Measurements from ENCODE around the gene IFNK. TPM values are rescaled to one million over a fixed set of nuclear protein-coding genes. Genes with fewer than 3 reads are reported as not detected.

IFNK gene
- total RNA-seq, 1 experiment from 2014 or later = not detected

DNA sequence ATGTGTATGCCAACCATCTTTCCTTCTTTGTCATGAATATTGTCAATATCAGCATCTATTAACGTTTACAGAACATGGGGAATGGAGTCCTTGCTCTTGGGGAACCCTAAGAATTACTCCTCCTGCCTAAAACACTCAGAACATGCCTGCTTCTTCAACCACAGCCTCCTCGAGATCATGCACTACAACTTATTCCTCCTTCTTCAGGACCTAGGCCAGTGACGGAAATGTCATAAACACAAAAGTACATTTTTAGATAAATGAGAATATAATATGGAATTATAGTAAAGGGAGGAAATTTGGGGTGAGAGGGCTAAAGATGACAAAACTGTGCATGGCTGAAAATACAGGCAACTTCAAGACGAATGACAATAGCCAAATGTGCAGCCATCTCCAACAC is 3.1 kb upstream of the IFNK start:
- H3K4me1 ChIP-seq (ENCODE audit: insufficient read depth, low read length, poor library complexity, severe bottlenecking) = no peaks in the 10 kb centered on the region
- H3K27ac ChIP-seq (ENCODE audit: low read depth, low read length, poor library complexity, severe bottlenecking) = no peak overlapping the region
- no TSS peak for BruUV-seq (replicated peaks)
- TF ChIP-seq, protein P1, sequence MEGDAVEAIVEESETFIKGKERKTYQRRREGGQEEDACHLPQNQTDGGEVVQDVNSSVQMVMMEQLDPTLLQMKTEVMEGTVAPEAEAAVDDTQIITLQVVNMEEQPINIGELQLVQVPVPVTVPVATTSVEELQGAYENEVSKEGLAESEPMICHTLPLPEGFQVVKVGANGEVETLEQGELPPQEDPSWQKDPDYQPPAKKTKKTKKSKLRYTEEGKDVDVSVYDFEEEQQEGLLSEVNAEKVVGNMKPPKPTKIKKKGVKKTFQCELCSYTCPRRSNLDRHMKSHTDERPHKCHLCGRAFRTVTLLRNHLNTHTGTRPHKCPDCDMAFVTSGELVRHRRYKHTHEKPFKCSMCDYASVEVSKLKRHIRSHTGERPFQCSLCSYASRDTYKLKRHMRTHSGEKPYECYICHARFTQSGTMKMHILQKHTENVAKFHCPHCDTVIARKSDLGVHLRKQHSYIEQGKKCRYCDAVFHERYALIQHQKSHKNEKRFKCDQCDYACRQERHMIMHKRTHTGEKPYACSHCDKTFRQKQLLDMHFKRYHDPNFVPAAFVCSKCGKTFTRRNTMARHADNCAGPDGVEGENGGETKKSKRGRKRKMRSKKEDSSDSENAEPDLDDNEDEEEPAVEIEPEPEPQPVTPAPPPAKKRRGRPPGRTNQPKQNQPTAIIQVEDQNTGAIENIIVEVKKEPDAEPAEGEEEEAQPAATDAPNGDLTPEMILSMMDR (conservative IDR thresholded peaks at IDR 0.05; ENCODE audit: low read depth, low read length) = no peak
- no peak for TF ChIP-seq EZH2 (IDR thresholded peaks at IDR 0.05; ENCODE audit: borderline replicate concordance, low read depth, low read length, poor library complexity, severe bottlenecking)
- no peak overlapping the region for H3K4me3 ChIP-seq (ENCODE audit: low read depth, low read length, poor library complexity, severe bottlenecking)
- ChIA-PET POLR2A (ENCODE audit: low non-redundant PET) (no interaction called here), CTCF (no interaction called here)
- no peaks in the 10 kb centered on the region for H3K36me3 ChIP-seq (ENCODE audit: insufficient read depth, low read length, poor library complexity, severe bottlenecking)
- DNase-seq (ENCODE audit: low spot score) = no peak
- H3K27me3 ChIP-seq (replicated peaks; ENCODE audit: insufficient read depth, low read depth, low read length, poor library complexity) = no peaks in the 10 kb centered on the region
- H3K9me3 ChIP-seq (ENCODE audit: low read depth, low read length, poor library complexity, severe bottlenecking) = no peaks in the 10 kb centered on the region
- intact Hi-C loops (cut with micrococcal nuclease; ENCODE audit: unreplicated experiment) = no loop called here

DNA sequence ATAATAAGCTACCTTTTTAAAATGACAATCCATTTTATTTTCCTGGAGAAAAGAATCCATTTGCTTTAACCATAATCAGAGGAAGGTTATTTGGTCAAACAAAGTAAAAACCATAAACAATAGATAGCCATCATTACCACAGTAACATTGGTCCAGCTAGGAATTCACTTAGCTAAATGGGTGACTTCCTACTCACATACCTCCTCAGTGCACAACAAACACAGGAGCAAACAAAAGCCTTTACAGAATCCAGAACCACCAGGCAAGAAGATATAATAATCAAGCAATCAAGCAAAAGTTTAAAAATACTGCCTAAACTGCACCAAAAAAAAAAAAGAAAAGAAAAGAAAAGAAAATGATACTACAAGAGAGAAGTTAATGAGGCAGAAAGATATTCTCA is 949 bp upstream of the IFNK start:
- Histone ChIP-seq H3K4me3 (ENCODE audit: low read depth, low read length, poor library complexity, severe bottlenecking) (no peak overlapping the region), H3K27ac (ENCODE audit: low read depth, low read length, poor library complexity, severe bottlenecking) (no peak overlapping the region), H3K9me3 (ENCODE audit: low read depth, low read length, poor library complexity, severe bottlenecking) (no peaks in the 10 kb centered on the region), H3K4me1 (ENCODE audit: insufficient read depth, low read length, poor library complexity, severe bottlenecking) (no peaks in the 10 kb centered on the region), H3K27me3 (replicated peaks; ENCODE audit: insufficient read depth, low read depth, low read length, poor library complexity) (peaks cover 1% of the 10 kb centered on the region), H3K36me3 (ENCODE audit: insufficient read depth, low read length, poor library complexity, severe bottlenecking) (no peaks in the 10 kb centered on the region)
- intact Hi-C loops (cut with micrococcal nuclease; ENCODE audit: unreplicated experiment) = no loop called here
- no peak for TF ChIP-seq EZH2 (IDR thresholded peaks at IDR 0.05; ENCODE audit: borderline replicate concordance, low read depth, low read length, poor library complexity, severe bottlenecking)
- TF ChIP-seq, protein P1 (conservative IDR thresholded peaks at IDR 0.05; ENCODE audit: low read depth, low read length) = no peak
- ChIA-PET CTCF (no interaction called here), POLR2A (ENCODE audit: low non-redundant PET) (no interaction called here)
- no TSS peak for BruUV-seq (replicated peaks)
- no peak for DNase-seq (ENCODE audit: low spot score)

DNA sequence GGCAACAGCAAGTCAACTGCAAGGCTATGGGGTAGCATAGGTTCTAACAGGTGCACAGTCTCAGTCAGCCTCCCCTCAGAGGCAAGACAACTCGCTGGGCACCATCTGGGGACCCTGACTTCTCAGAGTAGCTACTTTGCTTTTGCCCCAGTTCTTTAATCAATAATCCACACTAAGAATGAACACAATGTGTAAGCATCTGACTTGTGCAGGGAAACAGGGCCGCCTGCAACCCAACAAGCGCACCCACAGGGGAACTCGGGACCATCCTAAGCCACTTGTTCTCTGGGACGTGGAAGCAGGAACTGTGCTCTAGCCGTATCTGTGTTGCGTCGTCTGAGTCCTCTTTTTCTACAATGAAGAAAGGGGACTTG is 3.6 kb downstream of the IFNK start:
- intact Hi-C loops (cut with micrococcal nuclease; ENCODE audit: unreplicated experiment) = no loop called here
- H3K9me3 ChIP-seq (ENCODE audit: low read depth, low read length, poor library complexity, severe bottlenecking) = no peaks in the 10 kb centered on the region
- H3K4me3 ChIP-seq (ENCODE audit: low read depth, low read length, poor library complexity, severe bottlenecking) = no peak overlapping the region
- H3K27ac ChIP-seq (ENCODE audit: low read depth, low read length, poor library complexity, severe bottlenecking) = no peak overlapping the region
- H3K27me3 ChIP-seq (replicated peaks; ENCODE audit: insufficient read depth, low read depth, low read length, poor library complexity) = peaks cover 7% of the 10 kb centered on the region
- H3K4me1 ChIP-seq (ENCODE audit: insufficient read depth, low read length, poor library complexity, severe bottlenecking) = peaks cover 5% of the 10 kb centered on the region
- H3K36me3 ChIP-seq (ENCODE audit: insufficient read depth, low read length, poor library complexity, severe bottlenecking) = no peaks in the 10 kb centered on the region
- DNase-seq (ENCODE audit: low spot score) = no peak
- CTCF ChIA-PET = no interaction called here
- POLR2A ChIA-PET (ENCODE audit: low non-redundant PET) = no interaction called here
- TF ChIP-seq, protein P1 (conservative IDR thresholded peaks at IDR 0.05; ENCODE audit: low read depth, low read length) = no peak
- TF ChIP-seq EZH2 (IDR thresholded peaks at IDR 0.05; ENCODE audit: borderline replicate concordance, low read depth, low read length, poor library complexity, severe bottlenecking) = no peak
- BruUV-seq (replicated peaks) = no TSS peak

Measured in A673 (cell line).